ENCODE results near the gene RB1. TPM values are rescaled to one million over a fixed set of nuclear protein-coding genes. Genes with fewer than 3 reads are reported as not detected.

The RB1 gene
- total RNA-seq, 3 donors from 2014 or later (not counting 1 experiment from before 2014, with no cell fraction given): 25.5 to 28.3 (median 26.9) TPM

DNA sequence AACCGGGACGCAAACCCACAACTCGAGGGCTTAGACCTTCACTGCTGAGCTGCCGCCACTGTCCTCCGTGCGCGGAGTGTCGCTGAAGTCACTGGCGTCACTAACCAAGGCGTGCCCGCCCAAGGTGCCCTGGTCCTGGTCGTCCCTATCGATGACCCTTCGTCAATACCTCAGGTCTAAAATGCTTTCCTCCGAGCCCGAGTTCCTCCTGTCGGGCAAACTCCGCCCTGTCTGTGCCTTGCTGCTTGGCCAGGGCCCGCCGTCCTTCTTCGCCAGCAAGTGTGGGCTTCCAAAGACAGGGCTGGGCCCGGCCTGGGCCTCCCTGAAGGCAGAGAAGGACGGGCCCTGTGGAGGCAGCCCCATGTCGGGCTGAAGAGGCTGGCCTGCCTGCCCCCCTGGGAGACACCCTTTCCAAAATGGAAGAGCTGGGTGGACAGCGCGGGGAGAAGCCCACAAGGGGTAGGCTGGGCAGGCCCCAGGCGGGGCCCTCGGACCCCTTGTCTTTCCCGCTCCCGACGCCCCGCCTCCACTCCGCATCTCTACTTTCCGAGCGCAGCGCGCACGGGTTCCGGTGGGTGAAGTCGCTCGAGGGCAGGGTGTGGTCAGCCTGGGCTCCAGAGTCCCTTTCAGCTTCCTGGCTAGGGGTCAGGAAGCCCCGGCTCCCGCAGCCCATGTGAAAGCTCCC lies 13.4 kb downstream of the RB1 start:
- H3K4me1 Mint-ChIP-seq: peaks cover 50 to 60% of the 10 kb centered on the region in 2 donors
- intact Hi-C loops (cut with micrococcal nuclease): no loop called here
- peaks cover 3% of the 10 kb centered on the region for H3K36me3 Mint-ChIP-seq
- H3K36me3 ChIP-seq (ENCODE audit: control insufficient read depth, insufficient read depth, low read length): no peaks in the 10 kb centered on the region
- ATAC-seq: no peak
- H3K4me3 ChIP-seq (ENCODE audit: low read length): no peak overlapping the region
- peak in 1 of 2 donors; percentile 15 for DNase-seq
- no peaks in the 10 kb centered on the region for H3K27me3 Mint-ChIP-seq (ENCODE audit: low read depth in 2 of 2)
- no peak overlapping the region for H3K27ac Mint-ChIP-seq
- H3K9me3 Mint-ChIP-seq: no peaks in the 10 kb centered on the region
- H3K4me1 ChIP-seq (ENCODE audit: control insufficient read depth, insufficient read depth, low read length): peaks cover 25% of the 10 kb centered on the region
- peak overlapping the region; percentile 21 for H3K4me3 Mint-ChIP-seq
- no peak for TF ChIP-seq CTCF (IDR thresholded peaks at IDR 0.05)
- WGBS (ENCODE audit: insufficient coverage): 97% methylated on average over 43 of the region's 43 CpGs
- no peaks in the 10 kb centered on the region for H3K27me3 ChIP-seq (ENCODE audit: control insufficient read depth, insufficient read depth, low read length)
- no peak overlapping the region for H3K27ac ChIP-seq (ENCODE audit: low read length)
- H3K9me3 ChIP-seq (ENCODE audit: control insufficient read depth, insufficient read depth, low read length): no peaks in the 10 kb centered on the region

DNA sequence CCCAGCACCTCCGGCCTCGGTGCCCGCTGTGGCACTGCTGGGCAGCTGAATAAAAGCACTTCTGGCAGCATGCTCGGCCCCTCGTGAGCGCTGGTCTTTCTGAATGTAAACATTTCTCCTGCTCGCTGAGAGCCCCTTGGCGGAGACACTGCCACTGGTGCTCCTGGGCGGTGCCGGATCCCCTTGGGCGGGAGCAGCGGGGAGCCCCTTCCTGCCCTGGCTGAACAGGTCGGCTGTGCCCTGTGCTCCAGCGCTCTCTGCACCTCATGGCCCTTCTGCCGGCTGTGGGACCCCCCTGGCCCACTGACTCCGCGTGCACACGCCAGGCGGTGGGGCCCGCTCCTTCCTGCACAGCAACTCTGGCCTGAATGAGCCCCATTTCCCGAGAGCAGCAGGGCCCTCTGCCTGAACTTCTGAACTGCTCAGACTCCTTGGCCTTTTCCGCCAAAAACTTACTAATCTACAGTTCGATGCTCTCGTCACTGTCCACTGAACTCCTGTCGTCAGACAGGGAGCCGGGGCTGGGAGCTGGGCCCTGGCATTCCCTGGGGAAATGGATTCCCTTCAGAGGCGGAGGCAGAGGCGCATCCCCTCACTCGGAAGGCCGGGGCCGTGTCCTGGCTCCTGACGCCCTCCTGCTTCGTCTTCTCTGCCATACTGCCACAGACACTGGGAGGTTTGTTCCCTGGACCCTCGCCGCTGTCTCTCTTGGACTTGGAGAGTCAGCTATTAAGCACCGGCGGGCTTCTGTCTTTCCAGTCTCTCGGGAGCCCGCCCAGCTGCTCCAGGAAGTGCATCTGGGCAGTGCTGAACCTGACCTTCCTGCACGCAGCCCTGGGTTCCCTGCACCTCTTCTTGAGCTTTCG lies 14.2 kb downstream of the RB1 start:
- Mint-ChIP-seq H3K4me1 (peaks cover 49 to 64% of the 10 kb centered on the region in 2 donors), H3K36me3 (peaks cover 11% of the 10 kb centered on the region), H3K27me3 (ENCODE audit: low read depth in 2 of 2) (no peaks in the 10 kb centered on the region), H3K9me3 (peaks cover 0 to 2% of the 10 kb centered on the region in 2 donors), H3K27ac (peak overlapping the region; percentile 74 to 79), H3K4me3 (peak overlapping the region; percentile 88)
- no peaks in the 10 kb centered on the region for H3K27me3 ChIP-seq (ENCODE audit: control insufficient read depth, insufficient read depth, low read length)
- peaks cover 25% of the 10 kb centered on the region for H3K4me1 ChIP-seq (ENCODE audit: control insufficient read depth, insufficient read depth, low read length)
- H3K9me3 ChIP-seq (ENCODE audit: control insufficient read depth, insufficient read depth, low read length): no peaks in the 10 kb centered on the region
- TF ChIP-seq CTCF (IDR thresholded peaks at IDR 0.05): no peak
- H3K4me3 ChIP-seq (ENCODE audit: low read length): peak overlapping the region; percentile 27
- intact Hi-C loops (cut with micrococcal nuclease): no loop called here
- DNase-seq (peak in 1 of 2 donors; percentile 16), ATAC-seq (peak; percentile 4 to 30 (median 21))
- WGBS (ENCODE audit: insufficient coverage): 74% methylated on average over 41 of the region's 41 CpGs
- no peaks in the 10 kb centered on the region for H3K36me3 ChIP-seq (ENCODE audit: control insufficient read depth, insufficient read depth, low read length)
- no peak overlapping the region for H3K27ac ChIP-seq (ENCODE audit: low read length)

DNA sequence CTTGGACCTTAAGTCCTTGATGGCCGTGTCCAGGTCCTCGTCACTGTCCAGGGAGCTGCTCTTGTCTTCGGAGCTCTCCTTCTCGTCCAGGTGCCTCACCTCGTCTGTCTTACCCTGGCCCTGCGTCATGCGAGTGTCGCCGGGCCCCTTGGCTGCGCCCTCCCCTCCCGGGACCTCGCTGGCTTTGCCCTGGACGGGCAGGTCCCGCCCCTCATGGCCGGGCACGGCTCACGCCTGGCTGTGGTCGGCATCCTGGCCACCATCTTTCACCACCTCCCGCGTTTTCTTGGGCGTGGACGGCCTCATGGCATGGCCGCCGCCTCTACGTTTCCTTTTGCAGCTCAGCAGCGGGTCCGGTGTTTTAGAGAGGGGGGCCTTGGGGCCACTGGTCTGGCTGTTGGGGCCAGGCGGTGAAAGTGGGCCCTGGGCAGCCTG lies 14.8 kb downstream of the RB1 start:
- Histone ChIP-seq H3K27me3 (ENCODE audit: control insufficient read depth, insufficient read depth, low read length) (no peaks in the 10 kb centered on the region), H3K27ac (ENCODE audit: low read length) (no peak overlapping the region), H3K4me1 (ENCODE audit: control insufficient read depth, insufficient read depth, low read length) (peaks cover 25% of the 10 kb centered on the region), H3K9me3 (ENCODE audit: control insufficient read depth, insufficient read depth, low read length) (no peaks in the 10 kb centered on the region), H3K36me3 (ENCODE audit: control insufficient read depth, insufficient read depth, low read length) (no peaks in the 10 kb centered on the region), H3K4me3 (ENCODE audit: low read length) (peak overlapping the region; percentile 27)
- Mint-ChIP-seq H3K4me1 (peaks cover 42 to 57% of the 10 kb centered on the region in 2 donors), H3K9me3 (peaks cover 0 to 2% of the 10 kb centered on the region in 2 donors), H3K36me3 (peaks cover 17% of the 10 kb centered on the region), H3K27me3 (ENCODE audit: low read depth in 2 of 2) (no peaks in the 10 kb centered on the region), H3K27ac (peak overlapping the region; percentile 74 to 79), H3K4me3 (peak overlapping the region; percentile 88)
- intact Hi-C loops (cut with micrococcal nuclease): no loop called here
- 60% methylated on average over 28 of the region's 28 CpGs for WGBS (ENCODE audit: insufficient coverage)
- no peak for TF ChIP-seq CTCF (IDR thresholded peaks at IDR 0.05)
- DNase-seq (peak in 1 of 2 donors; percentile 23), ATAC-seq (peak; percentile 5 to 30 (median 26))

Data from natural killer cell (primary cell).